Measurements from ENCODE around the gene C16orf90.
A peak's percentile ranks its signal among the peaks of the same experiment; 100 is the strongest.

C16orf90 gene

DNA sequence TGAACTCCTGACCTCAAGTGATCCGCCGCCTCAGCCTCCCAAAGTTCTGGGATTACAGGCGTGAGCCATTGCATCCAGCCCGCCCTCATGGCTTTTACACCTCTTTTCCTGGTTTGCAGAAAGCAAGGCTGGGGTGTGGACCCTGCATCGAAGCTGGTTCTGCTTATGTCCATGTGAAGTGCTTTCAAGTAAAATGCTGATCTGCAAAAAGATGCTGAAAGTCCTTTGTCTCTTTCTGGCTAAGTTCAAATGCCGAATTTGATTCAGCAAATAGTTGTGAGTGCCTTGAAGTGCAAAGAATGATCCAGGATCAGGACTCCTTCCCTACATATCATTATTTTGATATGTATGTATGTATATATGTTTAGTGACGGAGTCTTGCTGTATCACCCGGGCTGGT lies 34.7 kb downstream of the C16orf90 start:
- no peak for DNase-seq

DNA sequence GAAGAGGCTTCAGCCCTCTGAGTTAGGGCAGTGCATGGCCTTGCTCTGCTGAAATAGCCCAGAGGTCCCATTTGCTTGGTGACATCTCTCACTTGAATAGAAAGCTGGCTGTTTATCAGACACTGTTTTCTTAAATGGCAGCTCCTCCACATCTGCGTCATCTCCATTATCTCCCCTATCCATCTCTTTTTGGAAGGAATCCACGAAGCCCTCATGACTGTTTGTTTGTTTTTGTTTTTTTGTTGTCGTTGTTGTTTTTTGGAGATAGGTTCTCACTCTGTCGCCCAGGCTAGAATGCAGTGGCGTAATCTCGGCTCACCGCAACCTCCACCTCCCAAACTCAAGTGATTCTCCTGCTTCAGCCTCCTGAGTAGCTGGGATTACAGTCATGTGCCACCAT lies 35.2 kb downstream of the C16orf90 start:
- no peak for DNase-seq

GRCh38 chr16:3459401-3460090 lies 35.7 kb downstream of the C16orf90 start:
- no peak for DNase-seq

- peak; percentile 10 for DNase-seq
Observed at GRCh38 chr16:3458852-3459361, 36.4 kb downstream of the C16orf90 start.

DNA sequence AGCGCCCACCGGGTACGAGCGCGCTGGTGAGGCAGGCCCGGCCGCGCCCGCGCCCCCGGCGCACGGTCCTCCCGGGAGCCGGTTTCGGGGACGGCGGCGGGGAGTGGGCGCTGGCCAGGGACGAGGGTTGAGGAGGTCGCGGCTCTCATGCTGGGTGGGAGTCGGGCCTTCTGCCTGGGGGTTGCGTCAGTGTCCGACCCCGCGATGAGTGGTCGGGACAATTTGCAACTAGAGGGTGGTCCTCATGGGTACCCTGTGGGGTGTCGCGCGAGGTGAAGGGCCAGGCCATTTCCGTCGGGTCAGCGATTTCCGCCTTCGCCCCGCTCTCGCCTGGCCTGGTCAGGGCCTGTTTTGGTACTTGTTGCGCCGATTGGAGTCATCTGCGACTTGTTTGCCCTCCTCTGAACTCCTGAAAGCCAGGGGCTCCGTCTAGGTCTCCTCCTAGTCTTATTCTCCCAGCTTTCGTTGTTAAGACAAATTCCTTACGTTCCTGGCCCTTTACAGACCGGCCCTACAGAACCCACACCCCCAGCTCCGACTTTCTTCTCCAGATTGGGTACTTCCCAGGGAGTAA lies 36.9 kb downstream of the C16orf90 start:
- no peak for DNase-seq

GRCh38 chr16:3457434-3458252 lies 37.6 kb downstream of the C16orf90 start:
- peak; percentile 80 for DNase-seq

- no peak for DNase-seq
Observed at GRCh38 chr16:3454631-3455147, 40.6 kb downstream of the C16orf90 start.

GRCh38 chr16:3454093-3454492 lies 41.2 kb downstream of the C16orf90 start:
- DNase-seq = no peak

GRCh38 chr16:3444032-3444388 lies 51.3 kb downstream of the C16orf90 start:
- DNase-seq = no peak
